Measurements from ENCODE around the gene ABI3BP. TPM values are rescaled to one million over a fixed set of nuclear protein-coding genes. Genes with fewer than 3 reads are reported as not detected.
A peak's percentile ranks its signal among the peaks of the same experiment; 100 is the strongest.

ABI3BP gene
- total RNA-seq, 1 experiment from 2014 or later: 3.1 TPM

DNA sequence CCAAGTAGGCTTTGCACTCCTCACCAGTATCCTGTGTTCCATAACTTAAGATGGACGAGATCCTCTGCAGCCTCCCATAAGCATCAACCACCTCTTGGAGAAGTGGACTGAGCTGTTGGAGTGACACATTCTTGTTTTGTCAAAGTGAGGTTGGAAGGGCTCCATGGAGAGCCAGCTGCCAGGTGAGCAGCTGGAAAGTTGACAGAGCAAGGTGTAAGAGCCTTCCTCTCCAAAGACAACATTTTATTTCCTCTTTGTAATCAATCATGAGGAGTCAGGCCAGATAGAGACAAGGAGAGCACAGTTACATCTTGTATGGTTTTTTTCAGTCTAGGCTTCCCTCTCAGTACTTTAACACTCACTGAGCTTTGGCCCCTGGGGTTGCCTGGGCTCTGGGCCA, 5.1 kb downstream of the ABI3BP start:
- H3K9me3 Mint-ChIP-seq (ENCODE audit: unreplicated experiment): no peaks in the 10 kb centered on the region
- TF ChIP-seq, protein P1, sequence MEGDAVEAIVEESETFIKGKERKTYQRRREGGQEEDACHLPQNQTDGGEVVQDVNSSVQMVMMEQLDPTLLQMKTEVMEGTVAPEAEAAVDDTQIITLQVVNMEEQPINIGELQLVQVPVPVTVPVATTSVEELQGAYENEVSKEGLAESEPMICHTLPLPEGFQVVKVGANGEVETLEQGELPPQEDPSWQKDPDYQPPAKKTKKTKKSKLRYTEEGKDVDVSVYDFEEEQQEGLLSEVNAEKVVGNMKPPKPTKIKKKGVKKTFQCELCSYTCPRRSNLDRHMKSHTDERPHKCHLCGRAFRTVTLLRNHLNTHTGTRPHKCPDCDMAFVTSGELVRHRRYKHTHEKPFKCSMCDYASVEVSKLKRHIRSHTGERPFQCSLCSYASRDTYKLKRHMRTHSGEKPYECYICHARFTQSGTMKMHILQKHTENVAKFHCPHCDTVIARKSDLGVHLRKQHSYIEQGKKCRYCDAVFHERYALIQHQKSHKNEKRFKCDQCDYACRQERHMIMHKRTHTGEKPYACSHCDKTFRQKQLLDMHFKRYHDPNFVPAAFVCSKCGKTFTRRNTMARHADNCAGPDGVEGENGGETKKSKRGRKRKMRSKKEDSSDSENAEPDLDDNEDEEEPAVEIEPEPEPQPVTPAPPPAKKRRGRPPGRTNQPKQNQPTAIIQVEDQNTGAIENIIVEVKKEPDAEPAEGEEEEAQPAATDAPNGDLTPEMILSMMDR (IDR thresholded peaks at IDR 0.05; ENCODE audit: unreplicated experiment): no peak
- POLR2A ChIA-PET: interaction anchor here (1.0 to 1.2 kb wide), 2 partner anchors 38 to 78 kb away, joined by 3 to 4 read pairs; no protein-coding TSS in a partner anchor
- no peaks in the 10 kb centered on the region for H3K27me3 Mint-ChIP-seq (ENCODE audit: insufficient read depth, unreplicated experiment)
- CTCF ChIA-PET: interaction anchor here (1.6 kb wide), 1 partner anchor 11 kb away, joined by 4 read pairs; no protein-coding TSS in a partner anchor
- no peak overlapping the region for H3K4me3 Mint-ChIP-seq (ENCODE audit: unreplicated experiment)
- peak; percentile 10 for DNase-seq (ENCODE audit: unreplicated experiment)
- intact Hi-C loops (cut with micrococcal nuclease): no loop called here
- no TSS peak for BruUV-seq (replicated peaks)
- no peak overlapping the region for H3K27ac Mint-ChIP-seq (ENCODE audit: low read depth, unreplicated experiment)
- H3K36me3 Mint-ChIP-seq (ENCODE audit: insufficient read depth, unreplicated experiment): no peaks in the 10 kb centered on the region
- H3K4me1 Mint-ChIP-seq (ENCODE audit: insufficient read depth, unreplicated experiment): peaks cover 19% of the 10 kb centered on the region

DNA sequence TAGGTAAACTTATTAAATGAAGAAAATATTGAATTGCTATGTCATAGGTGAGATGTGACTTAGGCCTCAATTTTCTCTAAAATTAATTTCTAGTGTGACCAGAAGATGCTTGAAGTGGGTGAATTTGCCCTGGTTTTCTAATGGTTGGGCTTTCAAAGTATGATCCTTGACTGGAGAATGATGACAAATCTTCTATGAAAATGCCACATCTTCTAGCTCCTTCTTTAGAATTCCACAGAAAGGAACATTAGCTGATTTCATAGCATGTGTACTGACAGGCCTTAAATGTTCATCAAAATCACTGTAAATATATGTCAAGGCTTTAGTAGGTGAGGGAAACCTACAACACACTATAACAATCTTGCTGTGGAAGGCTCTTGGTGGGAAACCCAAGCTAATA, 8.9 kb downstream of the ABI3BP start:
- H3K27me3 Mint-ChIP-seq (ENCODE audit: insufficient read depth, unreplicated experiment): no peaks in the 10 kb centered on the region
- CTCF ChIA-PET: interaction anchor here (0.6 kb wide), 1 partner anchor 541 kb away, joined by 3 read pairs; no protein-coding TSS in a partner anchor
- peaks cover 13% of the 10 kb centered on the region for H3K4me1 Mint-ChIP-seq (ENCODE audit: insufficient read depth, unreplicated experiment)
- no peaks in the 10 kb centered on the region for H3K9me3 Mint-ChIP-seq (ENCODE audit: unreplicated experiment)
- H3K27ac Mint-ChIP-seq (ENCODE audit: low read depth, unreplicated experiment): no peak overlapping the region
- BruUV-seq (replicated peaks): no TSS peak
- no peak for DNase-seq (ENCODE audit: unreplicated experiment)
- no peaks in the 10 kb centered on the region for H3K36me3 Mint-ChIP-seq (ENCODE audit: insufficient read depth, unreplicated experiment)
- intact Hi-C loops (cut with micrococcal nuclease): no loop called here
- POLR2A ChIA-PET: interaction anchor here (0.6 to 0.7 kb wide), 2 partner anchors 14 to 108 kb away, joined by 3 read pairs; no protein-coding TSS in a partner anchor
- H3K4me3 Mint-ChIP-seq (ENCODE audit: unreplicated experiment): no peak overlapping the region
- TF ChIP-seq, protein P1 (IDR thresholded peaks at IDR 0.05; ENCODE audit: unreplicated experiment): no peak

DNA sequence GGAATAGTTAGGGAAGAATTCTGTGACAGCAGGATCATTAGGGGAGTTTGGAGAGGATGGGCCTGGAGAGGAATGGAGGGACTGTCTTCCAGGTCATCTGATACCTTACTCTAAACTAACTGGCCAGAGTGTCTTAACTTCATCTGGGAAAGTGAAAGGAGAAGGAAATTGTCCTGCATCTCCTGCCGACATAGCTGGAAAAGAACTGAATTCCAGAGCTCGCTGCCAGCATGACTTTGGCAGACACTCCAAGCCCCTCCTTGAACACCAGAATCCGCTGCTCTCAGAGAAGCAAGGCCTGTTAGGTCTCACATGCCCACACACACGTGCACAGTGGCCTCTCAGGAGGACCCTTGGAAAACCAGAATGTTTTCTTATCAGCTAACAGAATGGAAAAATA, 10.5 kb downstream of the ABI3BP start:
- TF ChIP-seq, protein P1 (IDR thresholded peaks at IDR 0.05; ENCODE audit: unreplicated experiment): no peak
- Mint-ChIP-seq H3K4me1 (ENCODE audit: insufficient read depth, unreplicated experiment) (no peaks in the 10 kb centered on the region), H3K4me3 (ENCODE audit: unreplicated experiment) (no peak overlapping the region), H3K27me3 (ENCODE audit: insufficient read depth, unreplicated experiment) (no peaks in the 10 kb centered on the region), H3K27ac (ENCODE audit: low read depth, unreplicated experiment) (peak overlapping the region; percentile 19), H3K36me3 (ENCODE audit: insufficient read depth, unreplicated experiment) (no peaks in the 10 kb centered on the region), H3K9me3 (ENCODE audit: unreplicated experiment) (no peaks in the 10 kb centered on the region)
- no peak for DNase-seq (ENCODE audit: unreplicated experiment)
- intact Hi-C loops (cut with micrococcal nuclease): no loop called here
- no TSS peak for BruUV-seq (replicated peaks)
- CTCF ChIA-PET: interaction anchor here (0.6 to 1.5 kb wide), 3 partner anchors 10 to 208 kb away, joined by 3 to 5 read pairs (median 3); partner anchors contain the start of gene ABI3BP
- POLR2A ChIA-PET: interaction anchor here (1.0 kb wide), 1 partner anchor 11 kb away, joined by 3 read pairs; no protein-coding TSS in a partner anchor

DNA sequence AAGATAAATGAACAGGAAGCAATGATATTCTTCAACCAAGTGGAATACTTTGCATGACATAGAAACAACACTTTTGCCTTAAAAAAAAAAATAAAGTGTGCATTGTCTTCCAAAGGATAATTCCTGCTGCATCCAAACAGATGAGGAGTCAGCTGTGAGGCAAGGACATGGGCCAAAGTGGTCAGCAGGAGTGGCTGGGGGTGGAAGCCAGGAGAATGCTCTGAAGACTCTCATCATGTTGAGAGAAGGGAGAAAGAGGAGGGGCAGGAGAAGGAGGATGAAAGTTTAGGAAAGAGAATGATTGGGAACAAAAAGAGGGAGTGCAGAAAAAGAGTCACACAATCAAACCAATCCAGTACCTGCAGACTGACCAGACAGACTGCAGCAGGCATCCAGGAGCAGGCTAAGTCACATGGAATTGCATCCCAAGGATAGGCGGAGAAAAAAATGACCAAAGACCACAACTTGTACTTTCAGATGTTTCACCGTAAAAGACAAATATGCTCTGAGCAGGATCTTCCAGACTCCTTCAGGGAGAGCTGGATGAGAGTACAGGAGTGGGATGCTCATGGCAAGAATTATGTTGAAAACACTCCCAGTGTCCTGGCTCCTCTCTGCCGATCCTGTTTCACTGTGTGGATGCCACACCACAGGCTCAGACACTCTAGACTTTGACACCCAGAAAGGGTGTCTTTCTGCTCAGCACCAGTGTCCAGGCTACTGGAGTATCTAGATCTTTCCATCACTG, 11.9 kb downstream of the ABI3BP start:
- DNase-seq (ENCODE audit: unreplicated experiment): no peak
- TF ChIP-seq, protein P1 (IDR thresholded peaks at IDR 0.05; ENCODE audit: unreplicated experiment): no peak
- no peaks in the 10 kb centered on the region for H3K36me3 Mint-ChIP-seq (ENCODE audit: insufficient read depth, unreplicated experiment)
- H3K27ac Mint-ChIP-seq (ENCODE audit: low read depth, unreplicated experiment): no peak overlapping the region
- intact Hi-C loops (cut with micrococcal nuclease): no loop called here
- no TSS peak for BruUV-seq (replicated peaks)
- ChIA-PET POLR2A (no interaction called here), CTCF (interaction anchor here (0.7 kb wide), 1 partner anchor 84 kb away, joined by 5 read pairs; no protein-coding TSS in a partner anchor)
- no peaks in the 10 kb centered on the region for H3K9me3 Mint-ChIP-seq (ENCODE audit: unreplicated experiment)
- H3K4me1 Mint-ChIP-seq (ENCODE audit: insufficient read depth, unreplicated experiment): no peaks in the 10 kb centered on the region
- H3K4me3 Mint-ChIP-seq (ENCODE audit: unreplicated experiment): no peak overlapping the region
- no peaks in the 10 kb centered on the region for H3K27me3 Mint-ChIP-seq (ENCODE audit: insufficient read depth, unreplicated experiment)
